ENCODE data around the gene CES2.
A peak's percentile ranks its signal among the peaks of the same experiment; 100 is the strongest.
"Not testable (repeated sequence)": the region's sequence is repeated elsewhere in the genome, so short reads cannot be mapped to it uniquely, and the experiment has no call there.

Gene CES2

GRCh38 chr16:66936889-66937554 is 1.7 kb downstream of the CES2 start:
- FAIRE-seq = no peak

- no peak for FAIRE-seq
These were observed 2.5 kb downstream of the CES2 start for GRCh38 chr16:66937725-66938337.

- no peak for FAIRE-seq
These were observed 4.0 kb downstream of the CES2 start for GRCh38 chr16:66939366-66939765.

GRCh38 chr16:66940236-66940635 is 4.9 kb downstream of the CES2 start:
- no peak for FAIRE-seq

- FAIRE-seq = no peak
These were observed 7.7 kb downstream of the CES2 start for GRCh38 chr16:66942981-66943380.

GRCh38 chr16:66943426-66944053 is 8.2 kb downstream of the CES2 start:
- FAIRE-seq = no peak

- FAIRE-seq = no peak
These were observed 8.7 kb downstream of the CES2 start for GRCh38 chr16:66944054-66944441.

GRCh38 chr16:66944971-66945370 is 9.7 kb downstream of the CES2 start:
- not testable (repeated sequence) for FAIRE-seq

- FAIRE-seq = no peak
These were observed 10.6 kb downstream of the CES2 start for GRCh38 chr16:66945939-66946338.

GRCh38 chr16:66946541-66946940 is 11.2 kb downstream of the CES2 start:
- FAIRE-seq = no peak

GRCh38 chr16:66946974-66947301 is 11.6 kb downstream of the CES2 start:
- FAIRE-seq = no peak

- peak; percentile 95 for FAIRE-seq
These were observed 12.2 kb downstream of the CES2 start for GRCh38 chr16:66947302-66948065.

GRCh38 chr16:66948134-66948836 is 13.0 kb downstream of the CES2 start:
- no peak for FAIRE-seq

- no peak for FAIRE-seq
These were observed 13.5 kb downstream of the CES2 start for GRCh38 chr16:66948837-66949225.

GRCh38 chr16:66949472-66949871 is 14.2 kb downstream of the CES2 start:
- no peak for FAIRE-seq

- no peak for FAIRE-seq
These were observed 15.1 kb downstream of the CES2 start for GRCh38 chr16:66950437-66950836.

- FAIRE-seq = no peak
These were observed 15.9 kb downstream of the CES2 start for GRCh38 chr16:66950971-66951790.

- FAIRE-seq = peak; percentile 51
These were observed 17.3 kb downstream of the CES2 start for GRCh38 chr16:66952430-66953110.

- FAIRE-seq = no peak
These were observed 18.3 kb downstream of the CES2 start for GRCh38 chr16:66953462-66954096.

- FAIRE-seq = peak; percentile 81
These were observed 18.9 kb downstream of the CES2 start for GRCh38 chr16:66954097-66954659.

All from islet of Langerhans (tissue), 1 donor.